ENCODE measurements around the gene IDH3B.
A peak's percentile ranks its signal among the peaks of the same experiment; 100 is the strongest.

The IDH3B gene

DNA sequence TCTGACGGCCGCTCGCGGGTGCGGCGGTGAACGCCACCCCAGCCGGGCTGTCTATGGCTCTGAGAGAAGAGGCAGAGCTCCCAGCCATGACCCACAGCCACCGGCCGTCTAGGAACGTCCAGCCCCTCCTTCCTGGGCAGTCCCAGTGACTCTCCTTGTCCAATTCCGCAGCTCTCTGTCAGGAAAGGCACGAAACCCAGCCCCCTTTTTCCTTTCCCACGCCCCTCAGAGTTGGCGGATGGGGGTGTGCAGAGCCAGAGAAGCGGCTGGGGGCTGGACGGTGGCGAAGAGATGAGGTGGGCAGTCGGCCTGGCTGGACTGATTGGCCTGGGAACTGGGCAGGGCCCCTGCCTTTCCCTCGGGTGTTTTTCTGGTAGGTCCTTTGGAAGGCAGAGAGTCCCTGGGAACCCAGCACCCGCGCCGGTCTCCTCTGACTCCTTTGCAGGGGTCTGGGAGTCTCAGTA is 30.0 kb upstream of the IDH3B start:
- no peak for DNase-seq (ENCODE audit: low read depth)
- TF ChIP-seq, protein P1, sequence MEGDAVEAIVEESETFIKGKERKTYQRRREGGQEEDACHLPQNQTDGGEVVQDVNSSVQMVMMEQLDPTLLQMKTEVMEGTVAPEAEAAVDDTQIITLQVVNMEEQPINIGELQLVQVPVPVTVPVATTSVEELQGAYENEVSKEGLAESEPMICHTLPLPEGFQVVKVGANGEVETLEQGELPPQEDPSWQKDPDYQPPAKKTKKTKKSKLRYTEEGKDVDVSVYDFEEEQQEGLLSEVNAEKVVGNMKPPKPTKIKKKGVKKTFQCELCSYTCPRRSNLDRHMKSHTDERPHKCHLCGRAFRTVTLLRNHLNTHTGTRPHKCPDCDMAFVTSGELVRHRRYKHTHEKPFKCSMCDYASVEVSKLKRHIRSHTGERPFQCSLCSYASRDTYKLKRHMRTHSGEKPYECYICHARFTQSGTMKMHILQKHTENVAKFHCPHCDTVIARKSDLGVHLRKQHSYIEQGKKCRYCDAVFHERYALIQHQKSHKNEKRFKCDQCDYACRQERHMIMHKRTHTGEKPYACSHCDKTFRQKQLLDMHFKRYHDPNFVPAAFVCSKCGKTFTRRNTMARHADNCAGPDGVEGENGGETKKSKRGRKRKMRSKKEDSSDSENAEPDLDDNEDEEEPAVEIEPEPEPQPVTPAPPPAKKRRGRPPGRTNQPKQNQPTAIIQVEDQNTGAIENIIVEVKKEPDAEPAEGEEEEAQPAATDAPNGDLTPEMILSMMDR (IDR thresholded peaks at IDR 0.05; ENCODE audit: insufficient read depth, low read depth, low read length, missing control alignments): no peak
- H3K4me3 ChIP-seq (ENCODE audit: low read length): no peak overlapping the region

DNA sequence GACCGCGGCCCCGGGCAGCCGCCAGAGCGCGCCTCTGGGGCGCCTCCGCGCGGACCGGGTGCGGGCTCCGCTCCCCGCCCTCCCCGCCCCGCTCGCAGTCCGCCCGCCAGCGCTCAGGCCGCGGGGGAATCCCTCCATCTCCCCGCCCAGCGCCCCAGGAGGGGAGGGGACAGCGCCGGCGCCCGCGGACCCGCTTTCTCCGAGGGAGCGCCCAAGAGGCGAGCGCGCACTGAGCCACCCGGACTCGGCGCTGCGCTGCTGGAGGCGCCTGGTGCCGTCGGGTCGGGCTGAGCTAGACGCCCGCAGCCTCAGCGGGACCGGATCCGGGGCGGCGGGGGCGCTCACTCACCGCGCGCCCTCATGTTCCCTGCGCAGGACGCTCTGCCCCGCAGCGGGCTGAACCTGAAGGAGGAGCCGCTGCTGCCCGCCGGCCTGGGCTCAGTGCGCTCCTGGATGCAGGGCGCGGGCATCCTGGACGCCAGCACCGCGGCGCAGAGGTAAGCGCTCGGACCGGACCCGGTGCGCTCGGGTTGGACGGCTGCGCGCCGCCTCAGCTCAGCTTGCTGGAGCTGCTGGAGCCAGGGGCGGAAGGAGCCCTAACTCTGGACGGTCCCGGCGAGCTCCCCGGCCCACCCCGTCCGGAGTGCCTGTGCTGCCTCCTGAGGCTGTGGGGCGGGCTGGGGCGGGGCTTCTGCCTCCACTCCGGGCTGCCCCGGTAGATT is 29.4 kb upstream of the IDH3B start:
- DNase-seq (ENCODE audit: low read depth): no peak
- TF ChIP-seq, protein P1 (IDR thresholded peaks at IDR 0.05; ENCODE audit: insufficient read depth, low read depth, low read length, missing control alignments): no peak
- H3K4me3 ChIP-seq (ENCODE audit: low read length): no peak overlapping the region

DNA sequence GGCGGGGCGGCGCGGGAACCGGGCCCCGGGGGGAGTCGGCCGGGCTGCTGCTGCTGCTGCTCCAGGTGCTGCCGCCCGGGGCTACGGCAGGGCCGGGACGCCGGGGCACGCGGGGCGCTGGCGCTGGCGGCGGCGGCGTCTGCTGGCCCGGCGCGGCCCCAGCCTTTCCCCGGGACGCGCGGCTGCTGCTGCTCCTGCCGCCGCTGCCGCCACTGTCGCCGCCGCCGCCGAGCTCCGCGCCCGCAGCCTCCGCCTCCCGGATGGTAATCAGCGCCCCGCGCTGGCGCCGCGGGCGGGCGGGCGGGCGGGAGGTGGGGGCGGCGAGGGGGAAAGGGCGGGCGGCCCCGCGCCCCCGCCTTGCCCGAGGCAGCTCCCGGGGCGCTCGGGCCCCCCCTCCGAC is 28.9 kb upstream of the IDH3B start:
- H3K4me3 ChIP-seq (ENCODE audit: low read length): no peak overlapping the region
- DNase-seq (ENCODE audit: low read depth): no peak
- TF ChIP-seq, protein P1 (IDR thresholded peaks at IDR 0.05; ENCODE audit: insufficient read depth, low read depth, low read length, missing control alignments): no peak

DNA sequence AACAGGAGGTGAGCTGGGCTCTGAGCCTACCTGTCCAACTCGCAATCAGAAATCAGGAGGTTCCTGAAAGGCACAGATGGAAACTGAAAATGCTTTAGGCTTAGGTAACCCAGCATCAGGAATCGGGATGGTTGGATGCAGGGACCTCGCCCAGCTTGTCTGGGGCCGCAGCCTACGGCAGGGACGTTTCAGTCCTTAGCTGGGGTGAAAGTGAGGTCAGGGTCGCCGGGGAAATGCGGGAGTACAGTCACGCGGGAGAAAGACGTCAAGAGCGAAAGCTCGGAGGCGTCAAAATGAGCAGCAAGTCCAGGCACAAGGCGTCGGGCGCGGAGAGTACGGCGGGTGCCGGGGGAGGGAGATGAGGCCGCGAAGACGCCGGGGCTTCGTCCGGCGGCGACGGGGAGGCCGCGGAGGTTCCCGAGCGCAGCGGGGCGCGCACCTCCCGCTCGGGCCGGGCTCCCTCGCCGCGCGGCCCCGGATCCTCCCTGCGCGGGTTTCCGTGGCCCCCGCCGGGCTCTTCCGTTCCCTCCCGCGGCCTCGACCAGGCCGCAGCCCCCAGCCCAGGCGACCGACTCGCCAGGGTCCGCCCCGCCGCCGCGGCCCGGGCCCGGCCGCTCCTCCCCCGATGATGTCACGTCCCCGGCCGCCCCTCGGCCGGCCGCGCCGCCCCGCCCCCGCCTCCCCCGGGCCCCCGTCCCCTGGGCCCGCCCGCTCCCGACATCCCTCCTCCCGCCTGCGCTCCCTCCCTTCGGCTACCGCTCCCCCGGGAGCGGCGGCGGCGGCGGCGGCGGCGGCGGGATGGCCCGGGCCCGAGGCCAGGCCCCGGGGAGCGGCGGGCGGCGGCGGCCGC is 28.2 kb upstream of the IDH3B start, which contains the start of gene EBF4:
Gene EBF4 (plus strand): TSS at position 745 of the 850 bp plus-strand sequence. CDS start 866 bp downstream, outside the sequence.
- TF ChIP-seq, protein P1 (IDR thresholded peaks at IDR 0.05; ENCODE audit: insufficient read depth, low read depth, low read length, missing control alignments): no peak
- peak within 1 kb of the TSS; percentile 16 for H3K4me3 ChIP-seq (ENCODE audit: low read length)
- DNase-seq (ENCODE audit: low read depth): peak; percentile 7

DNA sequence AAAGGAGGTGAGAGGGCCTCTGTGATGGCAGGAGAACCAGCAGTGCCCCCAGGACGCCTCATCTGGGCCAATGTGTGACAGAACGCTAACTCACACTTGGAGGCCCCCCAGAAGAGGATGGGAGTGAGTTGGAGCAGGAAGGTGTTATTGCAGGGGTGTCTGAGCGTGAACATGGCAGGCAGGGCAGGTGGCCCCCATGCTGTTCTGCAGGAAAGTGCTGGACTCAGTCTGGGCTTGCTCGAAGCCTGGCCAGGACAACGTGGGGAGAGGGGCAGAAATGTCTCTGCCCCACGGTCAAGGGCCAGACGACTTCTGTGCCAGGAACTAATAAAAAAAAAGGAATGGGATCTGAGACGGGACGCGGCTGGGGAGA is 27.6 kb upstream of the IDH3B start:
- DNase-seq (ENCODE audit: low read depth): no peak
- TF ChIP-seq, protein P1 (IDR thresholded peaks at IDR 0.05; ENCODE audit: insufficient read depth, low read depth, low read length, missing control alignments): no peak
- H3K4me3 ChIP-seq (ENCODE audit: low read length): no peak overlapping the region

DNA sequence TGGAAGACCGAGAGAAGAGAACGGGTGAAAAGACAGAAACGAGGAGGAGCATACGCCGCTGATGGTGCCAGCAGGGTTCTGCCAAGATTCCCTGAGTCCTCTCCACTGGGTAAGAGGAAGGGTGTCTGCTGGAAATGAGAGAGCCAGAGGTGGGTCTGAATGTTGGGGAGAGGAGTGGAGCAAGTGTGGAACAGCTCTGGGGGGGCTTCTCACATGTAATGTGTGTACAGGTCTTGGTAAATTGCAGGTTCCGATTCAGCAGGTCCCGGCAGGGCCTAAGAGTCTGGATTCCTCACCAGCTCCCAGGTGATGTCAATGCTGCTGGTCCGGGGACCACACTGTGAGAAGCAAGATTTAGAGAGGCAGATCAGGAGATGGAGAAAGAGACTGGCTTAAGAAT is 27.1 kb upstream of the IDH3B start:
- TF ChIP-seq, protein P1 (IDR thresholded peaks at IDR 0.05; ENCODE audit: insufficient read depth, low read depth, low read length, missing control alignments): no peak
- DNase-seq (ENCODE audit: low read depth): no peak
- H3K4me3 ChIP-seq (ENCODE audit: low read length): no peak overlapping the region

Measured in epithelial cell of esophagus (primary cell).